Tibial artery (tissue), 4 donors: ENCODE results near the gene SEC61B.

ENCODE experiments used
- DNase-seq, 2 donors: peaks; one replicate each; pipeline ENCODE4 v3.0.0-alpha.2; 2019
- H3K27ac ChIP-seq, 2 donors: fragments of 200-600 bp; sonication (generic) in 1 of 2; 1 replicate in 1 of 2; 2 replicates in 1 of 2; pipeline ENCODE4 v1.5.1; 2018 to 2019; ENCODE audit warnings: mild to moderate bottlenecking in 1 of 2
- H3K27me3 ChIP-seq, 2 donors: fragments of 200-600 bp; sonication (generic) in 1 of 2; one replicate each; pipeline versions ENCODE4 v1.5.1 to v1.6.0; 2016 to 2019
- H3K36me3 ChIP-seq, 3 donors: fragments of 200-600 bp; sonication (generic) in 2 of 3; one replicate each; pipeline ENCODE4 v1.5.1; 2016 to 2019; ENCODE audit warnings: mild to moderate bottlenecking in 2 of 3
- H3K4me1 ChIP-seq, 4 donors: fragments of 200-600 bp; sonication (generic) in 2 of 4; 1 replicate in 3 of 4; 2 replicates in 1 of 4; pipeline ENCODE4 v1.5.1; 2016 to 2019
- H3K4me3 ChIP-seq, 2 donors: fragments of 200-600 bp; sonication (generic) in 1 of 2; 1 replicate in 1 of 2; 2 replicates in 1 of 2; pipeline ENCODE4 v1.5.1; 2018 to 2019; ENCODE audit warnings: mild to moderate bottlenecking in 2 of 2
- H3K9me3 ChIP-seq, 3 donors: fragments of 200-600 bp; sonication (generic) in 1 of 3; one replicate each; pipeline ENCODE4 v1.5.1; 2016 to 2019
- intact Hi-C: fragments of 100-400 bp; cut with DNase I; formaldehyde crosslinking; loops from one replicate; pipeline ENCODE4 v1.15.0; 2023; ENCODE audit warnings: low total_unique reads
- TF ChIP-seq, protein P1 (sequence below), 2 experiments: fragments of 200-600 bp in 1 of 2; fragments of 450-650 bp in 1 of 2; IDR thresholded peaks; one replicate each; pipeline ENCODE4 v1.5.1; 2017 to 2019; ENCODE audit warnings: antibody characterized with exemption in 2 of 2, mild to moderate bottlenecking in 1 of 2, moderate library complexity in 1 of 2

The SEC61B gene

DNA sequence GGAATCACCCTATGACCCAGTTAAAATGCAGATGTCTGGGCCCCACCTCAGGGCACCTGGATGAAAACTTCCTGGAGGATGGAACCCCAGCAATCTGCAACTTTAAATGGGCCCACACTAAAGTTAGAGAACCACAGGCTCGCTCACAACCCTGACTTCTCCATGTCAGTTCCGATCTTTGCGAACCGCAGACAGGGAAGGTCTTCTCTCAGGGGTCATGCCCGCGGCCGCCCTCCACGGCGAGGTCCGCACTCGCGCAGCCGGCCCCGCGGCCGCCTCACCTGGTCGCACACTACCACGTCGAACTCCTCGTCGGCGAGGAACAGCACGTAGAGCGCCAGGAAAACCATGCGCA is 839 bp upstream of the SEC61B start:
- peak overlapping the region; percentile 91 to 95 for H3K27ac ChIP-seq
- TF ChIP-seq, protein P1, sequence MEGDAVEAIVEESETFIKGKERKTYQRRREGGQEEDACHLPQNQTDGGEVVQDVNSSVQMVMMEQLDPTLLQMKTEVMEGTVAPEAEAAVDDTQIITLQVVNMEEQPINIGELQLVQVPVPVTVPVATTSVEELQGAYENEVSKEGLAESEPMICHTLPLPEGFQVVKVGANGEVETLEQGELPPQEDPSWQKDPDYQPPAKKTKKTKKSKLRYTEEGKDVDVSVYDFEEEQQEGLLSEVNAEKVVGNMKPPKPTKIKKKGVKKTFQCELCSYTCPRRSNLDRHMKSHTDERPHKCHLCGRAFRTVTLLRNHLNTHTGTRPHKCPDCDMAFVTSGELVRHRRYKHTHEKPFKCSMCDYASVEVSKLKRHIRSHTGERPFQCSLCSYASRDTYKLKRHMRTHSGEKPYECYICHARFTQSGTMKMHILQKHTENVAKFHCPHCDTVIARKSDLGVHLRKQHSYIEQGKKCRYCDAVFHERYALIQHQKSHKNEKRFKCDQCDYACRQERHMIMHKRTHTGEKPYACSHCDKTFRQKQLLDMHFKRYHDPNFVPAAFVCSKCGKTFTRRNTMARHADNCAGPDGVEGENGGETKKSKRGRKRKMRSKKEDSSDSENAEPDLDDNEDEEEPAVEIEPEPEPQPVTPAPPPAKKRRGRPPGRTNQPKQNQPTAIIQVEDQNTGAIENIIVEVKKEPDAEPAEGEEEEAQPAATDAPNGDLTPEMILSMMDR (IDR thresholded peaks at IDR 0.05), result no peak
- peaks cover 0 to 51% (median 37%) of the 10 kb centered on the region in 4 donors for H3K4me1 ChIP-seq
- DNase-seq, result peak in 1 of 2 donors; percentile 70
- no peaks in the 10 kb centered on the region for H3K27me3 ChIP-seq
- intact Hi-C loops, result no loop called here
- no peaks in the 10 kb centered on the region for H3K9me3 ChIP-seq
- H3K36me3 ChIP-seq, result peaks cover 0 to 19% (median 11%) of the 10 kb centered on the region in 3 donors
- H3K4me3 ChIP-seq, result peak overlapping the region; percentile 90 to 93

DNA sequence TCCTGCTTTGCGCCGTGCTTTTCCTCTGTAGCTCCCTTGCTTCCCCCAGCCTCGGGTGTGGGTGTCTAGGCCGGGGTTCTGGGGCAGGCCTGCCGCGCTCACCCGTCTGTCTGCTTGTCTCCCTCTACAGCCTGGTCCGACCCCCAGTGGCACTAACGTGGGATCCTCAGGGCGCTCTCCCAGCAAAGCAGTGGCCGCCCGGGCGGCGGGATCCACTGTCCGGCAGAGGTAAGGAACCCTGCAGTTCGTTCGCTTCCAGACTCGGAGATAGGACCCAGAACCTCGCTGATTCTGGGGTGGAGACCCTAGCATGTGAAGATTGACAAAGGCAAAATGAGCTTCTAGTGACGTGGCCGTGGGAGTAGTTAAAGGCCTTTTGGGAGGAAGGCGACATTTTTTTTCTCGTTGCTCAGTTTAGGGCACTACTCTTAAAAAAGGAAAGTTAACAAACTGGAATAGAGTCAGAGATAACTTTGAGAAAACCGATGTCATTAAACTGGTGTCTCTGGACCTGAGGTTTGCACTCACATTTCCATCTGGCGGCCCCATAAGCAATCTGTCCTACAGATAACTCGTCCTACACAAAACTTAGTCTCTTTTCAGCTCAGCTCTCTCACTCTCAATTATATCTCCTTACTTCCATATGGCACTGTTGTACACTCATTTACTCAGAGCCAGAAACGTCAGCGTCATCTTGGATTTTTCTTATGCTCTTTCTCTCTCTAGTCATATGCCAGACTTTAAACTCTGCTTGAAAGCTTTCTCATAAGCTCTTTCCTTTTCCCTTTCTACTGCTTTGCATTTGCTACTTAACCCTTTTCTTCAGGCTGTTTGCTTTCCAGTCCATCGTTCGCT is 561 bp downstream of the SEC61B start:
- H3K9me3 ChIP-seq, result no peaks in the 10 kb centered on the region
- no peak for DNase-seq
- H3K27me3 ChIP-seq, result no peaks in the 10 kb centered on the region
- H3K36me3 ChIP-seq, result peaks cover 3 to 29% (median 10%) of the 10 kb centered on the region in 3 donors
- peak overlapping the region; percentile 91 to 95 for H3K27ac ChIP-seq
- H3K4me3 ChIP-seq, result peak overlapping the region; percentile 90 to 93
- H3K4me1 ChIP-seq, result peaks cover 0 to 51% (median 39%) of the 10 kb centered on the region in 4 donors
- intact Hi-C loops, result no loop called here
- TF ChIP-seq, protein P1 (IDR thresholded peaks at IDR 0.05), result no peak

DNA sequence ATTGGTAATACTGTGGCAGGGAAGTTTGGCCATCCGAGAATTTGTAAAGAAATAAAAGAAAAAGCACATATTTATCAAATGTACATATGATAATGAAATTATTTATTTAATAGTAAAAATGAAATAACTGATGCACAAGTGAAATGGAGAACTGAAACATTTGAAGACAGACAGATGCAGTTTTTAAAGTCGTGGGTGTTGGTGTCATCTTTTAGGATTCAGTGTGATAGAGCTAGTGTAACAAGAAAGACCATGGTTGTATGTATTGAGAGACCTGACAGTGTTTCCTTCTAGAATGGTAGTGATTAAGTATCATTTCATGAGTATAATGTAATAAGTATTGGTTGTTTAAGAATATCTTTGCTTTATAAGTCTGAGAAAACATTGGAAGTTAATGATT is 2.4 kb downstream of the SEC61B start:
- peaks cover 0 to 48% (median 39%) of the 10 kb centered on the region in 4 donors for H3K4me1 ChIP-seq
- H3K27ac ChIP-seq, result no peak overlapping the region
- no peak for DNase-seq
- intact Hi-C loops, result no loop called here
- no peaks in the 10 kb centered on the region for H3K27me3 ChIP-seq
- TF ChIP-seq, protein P1 (IDR thresholded peaks at IDR 0.05), result no peak
- H3K36me3 ChIP-seq, result peaks cover 15 to 36% (median 21%) of the 10 kb centered on the region in 3 donors
- H3K4me3 ChIP-seq, result no peak overlapping the region
- no peaks in the 10 kb centered on the region for H3K9me3 ChIP-seq

DNA sequence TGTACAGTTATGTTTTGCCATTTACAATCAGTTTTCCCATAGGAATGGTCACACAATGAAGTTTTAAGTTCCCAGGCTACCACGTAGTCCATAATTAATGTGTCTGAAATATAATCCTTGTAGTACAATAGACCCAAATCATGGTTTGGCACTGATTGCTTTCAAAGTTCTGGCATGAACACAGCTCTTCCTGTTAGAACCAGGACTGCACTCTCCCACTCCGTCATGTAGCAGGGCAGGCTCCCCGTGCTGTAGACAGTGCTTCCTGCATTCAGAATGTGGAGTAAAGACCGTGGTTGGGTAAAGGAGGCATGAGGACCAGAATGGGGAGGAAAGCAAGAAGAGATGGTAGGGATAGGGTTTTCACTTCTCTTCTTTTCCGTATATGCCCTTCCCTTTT is 4.0 kb downstream of the SEC61B start:
- H3K4me1 ChIP-seq, result peaks cover 0 to 38% (median 26%) of the 10 kb centered on the region in 4 donors
- H3K4me3 ChIP-seq, result no peak overlapping the region
- intact Hi-C loops, result no loop called here
- no peak overlapping the region for H3K27ac ChIP-seq
- no peaks in the 10 kb centered on the region for H3K27me3 ChIP-seq
- H3K36me3 ChIP-seq, result peaks cover 27 to 51% (median 31%) of the 10 kb centered on the region in 3 donors
- no peak for DNase-seq
- no peaks in the 10 kb centered on the region for H3K9me3 ChIP-seq
- TF ChIP-seq, protein P1 (IDR thresholded peaks at IDR 0.05), result no peak

DNA sequence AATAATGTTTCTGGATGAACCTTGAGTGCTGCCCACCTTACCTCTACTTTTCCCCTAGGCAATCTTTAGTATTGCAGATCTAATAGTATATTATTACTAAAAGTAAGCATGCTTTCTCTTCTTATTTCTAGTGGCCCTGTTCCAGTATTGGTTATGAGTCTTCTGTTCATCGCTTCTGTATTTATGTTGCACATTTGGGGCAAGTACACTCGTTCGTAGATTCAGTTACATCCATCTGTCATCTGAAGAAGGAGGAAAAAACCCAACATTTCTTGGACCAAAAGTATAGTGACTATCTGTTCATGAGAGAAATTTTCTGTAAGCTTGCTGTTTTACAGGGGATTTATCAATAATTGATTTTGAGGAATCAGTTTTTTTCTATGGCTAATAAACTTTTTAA is 8.1 kb downstream of the SEC61B start:
- no peaks in the 10 kb centered on the region for H3K9me3 ChIP-seq
- H3K36me3 ChIP-seq, result peaks cover 41 to 76% (median 52%) of the 10 kb centered on the region in 3 donors
- no peak overlapping the region for H3K27ac ChIP-seq
- intact Hi-C loops, result no loop called here
- H3K27me3 ChIP-seq, result no peaks in the 10 kb centered on the region
- DNase-seq, result no peak
- no peak overlapping the region for H3K4me3 ChIP-seq
- peaks cover 0 to 16% (median 3%) of the 10 kb centered on the region in 4 donors for H3K4me1 ChIP-seq
- TF ChIP-seq, protein P1 (IDR thresholded peaks at IDR 0.05), result no peak
